ENCODE measurements around the gene MMAB.

Gene MMAB

GRCh38 chr12:109540526-109541412, 32.5 kb downstream of the MMAB start:
- DNase-seq (ENCODE audit: low read depth) = no peak
- no peak for TF ChIP-seq CTCF (conservative IDR thresholded peaks at IDR 0.05; ENCODE audit: control insufficient read depth, insufficient read depth, low read depth, low read length)
- no peak overlapping the region for H3K4me3 ChIP-seq (ENCODE audit: control insufficient read depth, low read depth, low read length)

GRCh38 chr12:109539508-109539907, 33.8 kb downstream of the MMAB start:
- peak; percentile 75 for DNase-seq (ENCODE audit: low read depth)
- no peak for TF ChIP-seq CTCF (conservative IDR thresholded peaks at IDR 0.05; ENCODE audit: control insufficient read depth, insufficient read depth, low read depth, low read length)
- no peak overlapping the region for H3K4me3 ChIP-seq (ENCODE audit: control insufficient read depth, low read depth, low read length)

GRCh38 chr12:109538191-109538863, 35.0 kb downstream of the MMAB start:
- TF ChIP-seq CTCF (conservative IDR thresholded peaks at IDR 0.05; ENCODE audit: control insufficient read depth, insufficient read depth, low read depth, low read length) = no peak
- DNase-seq (ENCODE audit: low read depth) = peak; percentile 24
- no peak overlapping the region for H3K4me3 ChIP-seq (ENCODE audit: control insufficient read depth, low read depth, low read length)

- no peak overlapping the region for H3K4me3 ChIP-seq (ENCODE audit: control insufficient read depth, low read depth, low read length)
- no peak for TF ChIP-seq CTCF (conservative IDR thresholded peaks at IDR 0.05; ENCODE audit: control insufficient read depth, insufficient read depth, low read depth, low read length)
- DNase-seq (ENCODE audit: low read depth) = no peak
Observed at GRCh38 chr12:109537136-109537535, 36.2 kb downstream of the MMAB start.

- TF ChIP-seq CTCF (conservative IDR thresholded peaks at IDR 0.05; ENCODE audit: control insufficient read depth, insufficient read depth, low read depth, low read length) = no peak
- H3K4me3 ChIP-seq (ENCODE audit: control insufficient read depth, low read depth, low read length) = no peak overlapping the region
- DNase-seq (ENCODE audit: low read depth) = no peak
Observed at GRCh38 chr12:109535863-109536250, 37.4 kb downstream of the MMAB start.

- TF ChIP-seq CTCF (conservative IDR thresholded peaks at IDR 0.05; ENCODE audit: control insufficient read depth, insufficient read depth, low read depth, low read length) = no peak
- no peak for DNase-seq (ENCODE audit: low read depth)
- no peak overlapping the region for H3K4me3 ChIP-seq (ENCODE audit: control insufficient read depth, low read depth, low read length)
Observed at GRCh38 chr12:109535231-109535862, 38.0 kb downstream of the MMAB start.
